SK-N-SH treated with all-trans-retinoic acid at 6 μM for 48 hours (cell line): Measurements from ENCODE around the gene LLGL2.

Experiments
- ARNTL ChIP-seq: fragments of 450-650 bp; formaldehyde crosslinking; IDR thresholded peaks from 2 replicates; pipeline ENCODE4 v1.5.0; 2020; ENCODE audit warnings: low read depth, mild to moderate bottlenecking, moderate library complexity, borderline replicate concordance
- CREB5 ChIP-seq: fragments of 250-450 bp; sonication (Bioruptor Pico); IDR thresholded peaks from 2 replicates; pipeline ENCODE4 v1.5.1; 2020; ENCODE audit warnings: low read depth, mild to moderate bottlenecking, moderate library complexity
- CSRNP3 ChIP-seq: fragments of 250-450 bp; sonication (Bioruptor Pico); IDR thresholded peaks from 2 replicates; pipeline ENCODE4 v1.5.1; 2021; ENCODE audit warnings: mild to moderate bottlenecking, moderate library complexity
- ISL1 ChIP-seq: fragments of 250-450 bp; sonication (Bioruptor Pico); IDR thresholded peaks from 2 replicates; pipeline ENCODE4 v2.1.2; 2022; ENCODE audit warnings: mild to moderate bottlenecking, moderate library complexity
- POU6F1 ChIP-seq: fragments of 250-450 bp; sonication (Bioruptor Pico); IDR thresholded peaks from 2 replicates; pipeline ENCODE4 v1.8.0; 2021; ENCODE audit warnings: low read depth, mild to moderate bottlenecking, moderate library complexity, borderline replicate concordance
- ZFP3 ChIP-seq: fragments of 250-450 bp; sonication (Bioruptor Pico); IDR thresholded peaks from 2 replicates; pipeline ENCODE4 v1.5.0; 2020; ENCODE audit warnings: mild to moderate bottlenecking, moderate library complexity

- TF ChIP-seq ARNTL (CRISPR knock-in tag) (no peak), POU6F1 (CRISPR knock-in tag) (no peak), CSRNP3 (CRISPR knock-in tag) (no peak), ZFP3 (CRISPR knock-in tag) (no peak), CREB5 (CRISPR knock-in tag) (no peak), ISL1 (no peak)
Observed at GRCh38 chr17:75559958-75560533, 34.5 kb downstream of the LLGL2 start.
